Nephron progenitor cell (in vitro differentiated cells): ENCODE results near the gene MAF.

Experiments used
- DNase-seq: peaks from one replicate; pipeline ENCODE4 v3.0.0; 2021
- H3K27ac Mint-ChIP-seq: 2 replicates; pipeline ENCODE4 v1.8.0; 2021; ENCODE audit warnings: mild to moderate bottlenecking, moderate library complexity, mixed read lengths
- H3K27me3 Mint-ChIP-seq: 2 replicates; pipeline ENCODE4 v1.8.0; 2021; ENCODE audit warnings: mild to moderate bottlenecking, low read depth, mixed read lengths; ENCODE audit not compliant: poor library complexity
- H3K36me3 Mint-ChIP-seq: 2 replicates; pipeline ENCODE4 v1.8.0; 2021; ENCODE audit warnings: low read depth, mixed read lengths
- H3K4me1 Mint-ChIP-seq: 2 replicates; pipeline ENCODE4 v1.8.0; 2021; ENCODE audit warnings: mixed read lengths
- H3K4me3 Mint-ChIP-seq: 2 replicates; pipeline ENCODE4 v1.8.0; 2021; ENCODE audit warnings: mild to moderate bottlenecking, moderate library complexity, mixed read lengths
- H3K9me3 Mint-ChIP-seq: 2 replicates; pipeline ENCODE4 v1.8.0; 2021; ENCODE audit warnings: mild to moderate bottlenecking, moderate library complexity, mixed read lengths
- TF ChIP-seq, protein P1 (sequence below): fragments of 200-600 bp; sonication (generic); IDR thresholded peaks from 2 replicates; pipeline ENCODE4 v1.5.0; 2021; ENCODE audit warnings: antibody characterized with exemption

The MAF gene

DNA sequence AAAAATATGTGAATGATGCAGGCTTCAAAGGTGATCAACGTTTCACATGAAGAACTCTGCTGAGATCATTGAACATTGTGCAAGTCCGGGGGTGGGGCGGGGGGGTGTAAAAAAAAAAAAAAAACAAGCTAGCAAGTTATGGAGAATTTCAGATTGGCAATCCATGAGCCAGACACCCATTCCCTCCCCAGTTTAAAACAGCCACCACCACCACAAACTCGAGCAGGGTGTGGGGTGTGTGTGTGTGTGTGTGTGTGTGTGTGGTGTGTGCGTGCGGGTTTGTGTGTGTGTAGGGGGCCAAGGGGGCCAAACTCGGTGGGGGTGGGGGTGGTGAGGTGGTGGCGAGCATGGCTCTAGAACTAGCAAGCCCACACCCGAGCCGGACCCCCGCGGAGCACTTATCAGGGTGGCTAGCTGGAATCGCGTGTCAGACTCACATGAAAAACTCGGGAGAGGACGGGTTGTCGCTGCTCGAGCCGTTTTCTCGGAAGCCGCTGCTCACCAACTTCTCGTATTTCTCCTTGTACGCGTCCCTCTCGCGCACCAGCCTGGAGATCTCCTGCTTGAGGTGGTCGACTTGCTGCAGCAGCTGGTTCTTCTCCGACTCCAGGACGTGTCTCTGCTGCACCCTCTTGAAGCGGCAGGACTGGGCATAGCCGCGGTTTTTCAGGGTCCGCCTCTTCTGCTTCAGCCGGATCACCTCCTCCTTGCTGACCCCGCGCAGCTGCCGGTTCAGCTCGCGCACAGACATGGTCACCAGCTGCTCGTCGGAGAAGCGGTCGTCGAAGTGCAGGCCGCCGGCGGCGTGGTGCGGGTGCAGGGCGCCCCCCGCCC lies 2.0 kb downstream of the MAF start:
- TF ChIP-seq, protein P1, sequence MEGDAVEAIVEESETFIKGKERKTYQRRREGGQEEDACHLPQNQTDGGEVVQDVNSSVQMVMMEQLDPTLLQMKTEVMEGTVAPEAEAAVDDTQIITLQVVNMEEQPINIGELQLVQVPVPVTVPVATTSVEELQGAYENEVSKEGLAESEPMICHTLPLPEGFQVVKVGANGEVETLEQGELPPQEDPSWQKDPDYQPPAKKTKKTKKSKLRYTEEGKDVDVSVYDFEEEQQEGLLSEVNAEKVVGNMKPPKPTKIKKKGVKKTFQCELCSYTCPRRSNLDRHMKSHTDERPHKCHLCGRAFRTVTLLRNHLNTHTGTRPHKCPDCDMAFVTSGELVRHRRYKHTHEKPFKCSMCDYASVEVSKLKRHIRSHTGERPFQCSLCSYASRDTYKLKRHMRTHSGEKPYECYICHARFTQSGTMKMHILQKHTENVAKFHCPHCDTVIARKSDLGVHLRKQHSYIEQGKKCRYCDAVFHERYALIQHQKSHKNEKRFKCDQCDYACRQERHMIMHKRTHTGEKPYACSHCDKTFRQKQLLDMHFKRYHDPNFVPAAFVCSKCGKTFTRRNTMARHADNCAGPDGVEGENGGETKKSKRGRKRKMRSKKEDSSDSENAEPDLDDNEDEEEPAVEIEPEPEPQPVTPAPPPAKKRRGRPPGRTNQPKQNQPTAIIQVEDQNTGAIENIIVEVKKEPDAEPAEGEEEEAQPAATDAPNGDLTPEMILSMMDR, result no peak
- peaks cover 2% of the 10 kb centered on the region for H3K27me3 Mint-ChIP-seq
- H3K4me3 Mint-ChIP-seq, result peak overlapping the region; percentile 98
- H3K9me3 Mint-ChIP-seq, result no peaks in the 10 kb centered on the region
- H3K36me3 Mint-ChIP-seq, result peaks cover 7% of the 10 kb centered on the region
- DNase-seq, result peak; percentile 66
- H3K27ac Mint-ChIP-seq, result peak overlapping the region; percentile 93
- H3K4me1 Mint-ChIP-seq, result peaks cover 52% of the 10 kb centered on the region

DNA sequence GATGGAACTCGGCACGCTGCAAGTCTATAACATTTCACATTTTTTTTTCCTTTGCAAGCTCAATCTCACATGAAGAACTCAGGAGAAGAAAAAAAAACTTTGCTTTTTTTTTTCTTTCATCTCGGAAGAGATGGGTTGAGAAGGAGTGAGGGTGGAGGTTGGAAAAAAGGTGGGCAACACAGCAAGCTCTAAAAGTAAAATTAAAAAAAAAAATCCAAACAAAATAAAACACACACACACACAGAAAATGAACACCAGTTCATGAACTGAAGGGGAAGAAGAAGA lies 2.5 kb downstream of the MAF start:
- TF ChIP-seq, protein P1, result no peak
- Mint-ChIP-seq H3K9me3 (no peaks in the 10 kb centered on the region), H3K36me3 (peaks cover 7% of the 10 kb centered on the region), H3K4me1 (peaks cover 56% of the 10 kb centered on the region), H3K27ac (peak overlapping the region; percentile 93), H3K4me3 (peak overlapping the region; percentile 98), H3K27me3 (peaks cover 2% of the 10 kb centered on the region)
- no peak for DNase-seq

DNA sequence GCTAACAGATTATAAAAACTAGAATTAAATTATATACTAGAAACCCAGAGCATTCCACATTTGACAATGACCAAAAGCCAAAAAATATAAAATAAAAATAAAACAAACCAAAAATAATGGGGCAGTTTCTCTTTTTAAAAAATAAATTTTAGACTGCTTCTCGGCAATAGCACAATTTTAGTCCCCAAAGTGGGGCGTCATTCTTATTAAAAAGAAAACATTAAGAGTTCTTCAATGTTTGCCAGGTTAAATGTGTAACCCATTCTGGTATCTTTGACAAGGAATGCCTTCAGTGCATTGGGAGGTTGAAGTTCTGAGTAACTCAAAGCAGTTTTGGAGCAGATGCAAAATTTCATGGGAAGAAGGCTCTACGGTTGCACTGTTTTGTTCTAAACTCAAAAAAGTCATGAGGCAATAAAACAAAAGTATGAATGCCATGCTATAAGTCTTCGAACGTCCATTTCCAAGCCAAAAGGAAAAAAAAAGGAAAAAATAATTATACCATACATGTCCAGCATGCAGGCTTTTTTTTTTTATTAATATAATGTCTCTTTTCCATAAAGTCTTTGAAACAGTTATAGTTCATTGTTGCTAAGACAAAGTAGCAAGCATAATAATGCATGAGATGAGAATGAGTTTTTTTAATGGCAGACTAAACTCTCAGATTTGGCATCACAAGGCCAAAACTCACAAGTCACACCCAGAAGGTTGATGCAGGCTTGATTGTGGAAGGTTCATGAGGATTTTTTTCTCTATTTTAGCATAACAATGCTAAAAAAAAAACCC lies 3.1 kb downstream of the MAF start:
- Mint-ChIP-seq H3K9me3 (no peaks in the 10 kb centered on the region), H3K36me3 (peaks cover 7% of the 10 kb centered on the region), H3K27me3 (peaks cover 2% of the 10 kb centered on the region), H3K27ac (peak overlapping the region; percentile 21), H3K4me1 (peaks cover 56% of the 10 kb centered on the region), H3K4me3 (peak overlapping the region; percentile 98)
- TF ChIP-seq, protein P1, result no peak
- DNase-seq, result no peak

DNA sequence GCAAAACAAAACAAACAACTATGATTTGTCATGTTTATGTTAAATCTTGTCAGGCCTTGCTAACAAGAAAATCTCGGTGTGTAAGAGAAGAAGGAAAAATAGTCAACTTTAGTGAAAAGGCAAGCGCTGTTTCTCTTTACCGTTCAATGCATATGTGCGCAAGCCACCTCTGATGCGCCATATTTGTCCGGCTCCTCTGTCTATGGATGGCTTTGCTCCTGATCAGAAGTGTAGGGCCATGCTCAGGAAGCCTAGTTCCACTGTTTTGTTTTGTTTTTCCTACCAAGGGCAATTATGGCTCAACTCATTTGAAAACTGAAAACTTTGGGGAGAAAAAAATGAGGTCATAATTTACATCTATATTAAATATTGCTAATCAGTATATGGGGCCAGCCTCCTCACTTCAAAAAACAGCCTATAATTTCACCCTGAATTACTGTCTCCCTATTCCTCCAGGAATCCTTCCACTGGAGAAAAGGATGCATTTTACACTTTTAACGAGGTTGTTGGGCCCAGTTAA lies 4.5 kb downstream of the MAF start:
- no peak for DNase-seq
- Mint-ChIP-seq H3K9me3 (no peaks in the 10 kb centered on the region), H3K27ac (peak overlapping the region; percentile 56), H3K4me3 (peak overlapping the region; percentile 98), H3K36me3 (peaks cover 7% of the 10 kb centered on the region), H3K27me3 (peaks cover 2% of the 10 kb centered on the region), H3K4me1 (peaks cover 60% of the 10 kb centered on the region)
- TF ChIP-seq, protein P1, result no peak

DNA sequence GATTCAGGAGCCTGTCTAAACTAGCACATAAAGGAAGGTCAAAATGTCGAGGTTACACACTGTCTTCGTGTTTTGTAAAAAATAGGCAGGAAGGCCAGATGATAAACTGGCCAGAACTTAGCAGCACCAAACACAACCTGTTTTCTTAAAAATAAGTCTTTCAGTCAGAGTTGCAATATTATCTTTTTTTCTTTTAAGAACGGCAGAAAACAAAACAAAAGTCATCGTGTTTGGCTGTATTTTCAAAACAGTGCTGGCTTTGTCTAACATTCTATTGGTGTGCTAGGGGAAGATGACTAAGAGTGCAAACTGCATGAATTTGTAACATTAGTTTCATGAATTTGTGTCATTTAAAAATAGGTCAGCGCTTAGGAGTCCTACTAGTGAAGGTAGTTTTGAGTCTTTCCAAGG lies 5.3 kb downstream of the MAF start:
- DNase-seq, result no peak
- H3K9me3 Mint-ChIP-seq, result no peaks in the 10 kb centered on the region
- TF ChIP-seq, protein P1, result no peak
- peak overlapping the region; percentile 98 for H3K4me3 Mint-ChIP-seq
- H3K36me3 Mint-ChIP-seq, result peaks cover 7% of the 10 kb centered on the region
- H3K4me1 Mint-ChIP-seq, result peaks cover 67% of the 10 kb centered on the region
- H3K27ac Mint-ChIP-seq, result peak overlapping the region; percentile 56
- peaks cover 2% of the 10 kb centered on the region for H3K27me3 Mint-ChIP-seq
